HepG2 (cell line): ENCODE results near the gene SLC25A22. TPM values are rescaled to one million over a fixed set of nuclear protein-coding genes. Genes with fewer than 3 reads are reported as not detected.
A peak's percentile ranks its signal among the peaks of the same experiment; 100 is the strongest.

Experiments used
- ATAC-seq: fragments of 200-7000 bp; cut with Tn5 transposase; 3 replicates; pipeline ENCODE4 v1.9.1; 2020; ENCODE audit warnings: mild to moderate bottlenecking, moderate library complexity
- BruUV-seq: library from RNA; stranded (reverse); fragments of 400-500 nt; replicated peaks from 2 replicates; lab custom pipeline; 2021; lab: Mats Ljungman, UMichigan
- CTCF ChIA-PET: fragments of 300-600 bp; formaldehyde crosslinking; extraction: SDS; loops from one replicate; lab custom pipeline; 2021; ENCODE audit warnings: low total read pairs, inconsistent platforms, low intra/inter-chr PET ratio; lab: Yijun Ruan, JAX
- POLR2A ChIA-PET: fragments of 350-600 bp; sonication (Branson Sonifier 250); formaldehyde crosslinking; loops from one replicate; lab custom pipeline; 2020; ENCODE audit warnings: antibody characterized with exemption, inconsistent platforms; lab: Yijun Ruan, JAX
- DNase-seq: peaks from one replicate; pipeline ENCODE4 v3.0.0-alpha.2; 2015; ENCODE audit warnings: low spot score
- FAIRE-seq: peaks from 3 replicates; lab custom pipeline; 2011; peaks lifted over from hg19 to GRCh38; lab: Jason Lieb, UNC
- H2AFZ ChIP-seq: one replicate; pipeline ENCODE4 v1.6.1; 2011; ENCODE audit warnings: low read length, inconsistent platforms
- H3K27ac ChIP-seq: fragments of 300-600 bp; 3 replicates; pipeline ENCODE4 v1.8.0; 2011; ENCODE audit warnings: mixed run types, mild to moderate bottlenecking, mixed read lengths, low read length, inconsistent platforms; ENCODE audit not compliant: insufficient read depth; ENCODE audit errors: extremely low read length
- H3K27me3 ChIP-seq, 2 experiments: fragments of 200-600 bp in 1 of 2; 2 replicates in 1 of 2; 3 replicates in 1 of 2; pipeline versions ENCODE4 v1.6.0 to v1.8.0; 2011; ENCODE audit warnings: low read length in 2 of 2, mild to moderate bottlenecking in 2 of 2, moderate library complexity in 2 of 2, inconsistent platforms in 1 of 2; ENCODE audit not compliant: insufficient read depth in 2 of 2, control insufficient read depth in 1 of 2
- H3K36me3 ChIP-seq, 2 experiments: fragments of 200-600 bp in 1 of 2; replicated peaks in 1 of 2; 2 replicates in 1 of 2; 3 replicates in 1 of 2; pipeline versions ENCODE4 v1.5.1 to v1.8.0; 2011; ENCODE audit warnings: low read length in 2 of 2, inconsistent platforms in 1 of 2; ENCODE audit not compliant: insufficient read depth in 2 of 2, control insufficient read depth in 1 of 2
- H3K4me1 ChIP-seq: 2 replicates; pipeline ENCODE4 v1.5.1; 2012; ENCODE audit warnings: low read length, inconsistent platforms; ENCODE audit not compliant: insufficient read depth
- H3K4me2 ChIP-seq: 2 replicates; pipeline ENCODE4 v1.6.0; 2011; ENCODE audit warnings: low read depth, low read length, inconsistent platforms
- H3K4me3 ChIP-seq, 3 experiments: fragments of 200-600 bp in 1 of 3; sonication (generic), shearing (Covaris generic) in 1 of 3; replicated peaks in 1 of 3; 2 replicates each; pipeline ENCODE4 v1.5.1; 2011 to 2016; ENCODE audit warnings: low read length in 3 of 3, inconsistent platforms in 2 of 3, low read depth in 2 of 3, mild to moderate bottlenecking in 2 of 3, control low read depth in 1 of 3, mixed read lengths in 1 of 3; ENCODE audit not compliant: insufficient read depth in 1 of 3
- H3K79me2 ChIP-seq: one replicate; pipeline ENCODE4 v1.6.1; 2011; ENCODE audit warnings: low read length, inconsistent platforms; ENCODE audit not compliant: insufficient read depth
- H3K9ac ChIP-seq: 2 replicates; pipeline ENCODE4 v1.6.0; 2011; ENCODE audit warnings: mild to moderate bottlenecking, low read depth, low read length, inconsistent platforms; ENCODE audit not compliant: insufficient read depth
- H3K9me3 ChIP-seq: 2 replicates; pipeline ENCODE4 v1.5.1; 2012; ENCODE audit warnings: mild to moderate bottlenecking, low read length
- H4K20me1 ChIP-seq: 2 replicates; pipeline ENCODE4 v1.6.0; 2011; ENCODE audit warnings: inconsistent platforms, mild to moderate bottlenecking, low read length, moderate library complexity; ENCODE audit not compliant: insufficient read depth
- AGO2 ChIP-seq: fragments of 200-400 bp; formaldehyde crosslinking; optimal IDR thresholded peaks from 2 replicates; pipeline ENCODE3; 2017; ENCODE audit warnings: mild to moderate bottlenecking, low read depth, low read length, moderate library complexity
- ATAD3A ChIP-seq: sonication (generic); formaldehyde crosslinking; IDR thresholded peaks from 2 replicates; pipeline ENCODE4 v1.4.0; 2020; ENCODE audit warnings: missing genetic modification reagents
- MAF1 ChIP-seq: sonication (generic); formaldehyde crosslinking; IDR thresholded peaks from 2 replicates; pipeline ENCODE4 v1.5.0; 2020; ENCODE audit warnings: missing genetic modification reagents, borderline replicate concordance
- MAZ ChIP-seq, 2 experiments: sonication (generic) in 1 of 2; formaldehyde crosslinking in 1 of 2; IDR thresholded peaks; 2 replicates each; pipeline versions ENCODE4 v1.5.0 to v1.6.1; 2012 to 2020; ENCODE audit warnings: low read depth in 2 of 2, mild to moderate bottlenecking in 2 of 2, borderline replicate concordance in 1 of 2, improper control_type of control experiment in 1 of 2, low read length in 1 of 2, missing genetic modification reagents in 1 of 2, moderate library complexity in 1 of 2
- MNT ChIP-seq: fragments of 450-650 bp; IDR thresholded peaks from 2 replicates; pipeline ENCODE4 v1.6.1; 2016
- RBFOX2 ChIP-seq: fragments of 200-400 bp; formaldehyde crosslinking; IDR thresholded peaks from 2 replicates; pipeline ENCODE4 v1.6.1; 2017; ENCODE audit warnings: low read depth, mild to moderate bottlenecking, low read length
- SP2 ChIP-seq: sonication (generic); formaldehyde crosslinking; IDR thresholded peaks from 2 replicates; pipeline ENCODE4 v1.5.1; 2020; ENCODE audit warnings: mild to moderate bottlenecking, missing genetic modification reagents
- ZBTB25 ChIP-seq: IDR thresholded peaks from 2 replicates; pipeline ENCODE4 v1.6.1; 2018; ENCODE audit warnings: missing genetic modification reagents
- ZNF768 ChIP-seq: sonication (generic); formaldehyde crosslinking; IDR thresholded peaks from 2 replicates; pipeline ENCODE4 v1.4.0; 2020; ENCODE audit warnings: missing genetic modification reagents
- WGBS: methylation state at CpG from one replicate; pipeline ENCODE4 v1.1.6; 2017; ENCODE audit warnings: low lambda C conversion rate; 5-methylcytosine and 5-hydroxymethylcytosine counted together
- in situ Hi-C: cut with HindIII; loops from 2 replicates; pipeline ENCODE4 v1.10.0; 2017; ENCODE audit warnings: low pct_unique_long_range_greater_than_20kb; ENCODE audit not compliant: extremely low pct_ligation_motif_present
- intact Hi-C: fragments of 100-400 bp; cut with micrococcal nuclease; formaldehyde crosslinking; loops from one replicate; pipeline ENCODE4 v1.10.0; 2022; ENCODE audit not compliant: unreplicated experiment
- polyA plus RNA-seq, 8 experiments: library from polyadenylated mRNA; depleted of rRNA in 3 of 8; stranded (reverse) in 7 of 8; unstranded in 1 of 8; fragments of >200 nt; fragmentation: Illumina TruSeq in 4 of 8; extraction: Trizol in 4 of 8; gene quantifications; 2 replicates each; pipeline versions ENCODE4 v1.2.1 to v1.2.3, GENCODE V29; 2011 to 2016; ENCODE audit warnings: low read depth in 4 of 8, missing spikeins in 1 of 8, mixed read lengths in 1 of 8; ENCODE audit not compliant: insufficient read depth in 1 of 8
- total RNA-seq, 5 experiments: library from RNA; depleted of rRNA; stranded (reverse); fragments of >200 nt; fragmentation: Illumina TruSeq; extraction: Trizol; gene quantifications; 2 replicates each; pipeline ENCODE4 v1.2.3, GENCODE V29; 2016; ENCODE audit warnings: low read depth in 1 of 5
- TF ChIP-seq, protein P1 (sequence below): sonication (generic); formaldehyde crosslinking; IDR thresholded peaks from 2 replicates; pipeline ENCODE4 v1.4.0; 2020; ENCODE audit warnings: missing genetic modification reagents

Gene SLC25A22
- total and polyA plus RNA-seq, 2 of the 13 experiments (the other 11 are each of a cell fraction or from before 2014, with no cell fraction given): 12.4 to 19.2 TPM

DNA sequence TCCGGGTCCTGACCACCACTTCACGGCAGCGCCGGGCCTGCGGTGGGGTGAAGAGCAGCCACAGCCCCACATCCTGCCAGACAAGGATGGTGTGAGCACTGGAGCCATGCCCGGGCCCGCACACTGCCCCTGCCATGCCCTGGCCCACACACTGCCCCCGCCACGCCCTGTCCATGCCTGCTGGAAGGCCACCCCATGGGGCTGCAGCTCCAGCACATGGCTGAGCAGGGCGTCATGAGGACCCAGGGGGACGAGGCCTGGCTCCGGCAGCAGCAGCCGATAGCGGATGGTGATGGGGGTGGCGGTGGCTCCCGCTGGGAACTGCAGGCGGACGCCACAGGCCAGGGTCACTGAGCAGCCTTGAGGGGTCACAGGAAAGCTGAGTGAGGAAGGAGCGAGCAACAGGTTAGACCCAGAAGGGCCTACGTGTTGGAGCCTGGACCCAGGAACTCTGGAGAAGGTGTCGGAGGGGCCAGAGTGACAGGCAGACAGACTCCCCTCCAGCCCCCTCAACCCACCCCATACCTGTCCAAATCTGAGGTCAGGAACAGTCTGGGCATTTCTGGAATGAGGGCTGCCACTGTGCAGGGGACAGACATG lies 4.0 kb upstream of the SLC25A22 start:
- peaks cover 14% of the 10 kb centered on the region for H3K79me2 ChIP-seq
- intact Hi-C loops (no loop called here), in situ Hi-C loops (no loop called here)
- CTCF ChIA-PET: no interaction called here
- POLR2A ChIA-PET: no interaction called here
- FAIRE-seq (no peak), ATAC-seq (no peak), DNase-seq (no peak)
- no peak overlapping the region for H2AFZ ChIP-seq
- no peaks in the 10 kb centered on the region for H4K20me1 ChIP-seq
- peaks cover 25% of the 10 kb centered on the region for H3K4me1 ChIP-seq
- 97% methylated on average over 12 of the region's 21 CpGs for WGBS
- H3K27ac ChIP-seq: no peak overlapping the region
- H3K4me2 ChIP-seq: no peak overlapping the region
- H3K27me3 ChIP-seq: no peaks in the 10 kb centered on the region; a peak in 1 of 5 replicates
- H3K9me3 ChIP-seq: no peaks in the 10 kb centered on the region
- TF ChIP-seq, protein P1, sequence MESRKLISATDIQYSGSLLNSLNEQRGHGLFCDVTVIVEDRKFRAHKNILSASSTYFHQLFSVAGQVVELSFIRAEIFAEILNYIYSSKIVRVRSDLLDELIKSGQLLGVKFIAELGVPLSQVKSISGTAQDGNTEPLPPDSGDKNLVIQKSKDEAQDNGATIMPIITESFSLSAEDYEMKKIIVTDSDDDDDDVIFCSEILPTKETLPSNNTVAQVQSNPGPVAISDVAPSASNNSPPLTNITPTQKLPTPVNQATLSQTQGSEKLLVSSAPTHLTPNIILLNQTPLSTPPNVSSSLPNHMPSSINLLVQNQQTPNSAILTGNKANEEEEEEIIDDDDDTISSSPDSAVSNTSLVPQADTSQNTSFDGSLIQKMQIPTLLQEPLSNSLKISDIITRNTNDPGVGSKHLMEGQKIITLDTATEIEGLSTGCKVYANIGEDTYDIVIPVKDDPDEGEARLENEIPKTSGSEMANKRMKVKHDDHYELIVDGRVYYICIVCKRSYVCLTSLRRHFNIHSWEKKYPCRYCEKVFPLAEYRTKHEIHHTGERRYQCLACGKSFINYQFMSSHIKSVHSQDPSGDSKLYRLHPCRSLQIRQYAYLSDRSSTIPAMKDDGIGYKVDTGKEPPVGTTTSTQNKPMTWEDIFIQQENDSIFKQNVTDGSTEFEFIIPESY (CRISPR knock-in tag): peak; percentile 79
- TF ChIP-seq MAZ (IDR thresholded peaks at IDR 0.05; ENCODE audit: borderline replicate concordance, low read depth, low read length) (no peak), MAZ (CRISPR knock-in tag; IDR thresholded peaks at IDR 0.05; ENCODE audit: low read depth) (no peak), ATAD3A (CRISPR knock-in tag) (no peak), AGO2 (peak; percentile 8), ZNF768 (CRISPR knock-in tag) (peak; percentile 38; the same call in 1 of the 2 replicates), RBFOX2 (peak; percentile 31; the same call in 1 of the 2 replicates), ZBTB25 (CRISPR knock-in tag) (no peak), MAF1 (CRISPR knock-in tag) (no peak), MNT (peak; percentile 75), SP2 (no peak)
- no TSS peak for BruUV-seq
- no peak overlapping the region for H3K4me3 ChIP-seq
- H3K36me3 ChIP-seq: peaks cover 7 to 8% of the 10 kb centered on the region in 2 experiments; a peak in 3 of 5 replicates
- H3K9ac ChIP-seq: no peak overlapping the region
